ENCODE data around the gene MVK.

DNA sequence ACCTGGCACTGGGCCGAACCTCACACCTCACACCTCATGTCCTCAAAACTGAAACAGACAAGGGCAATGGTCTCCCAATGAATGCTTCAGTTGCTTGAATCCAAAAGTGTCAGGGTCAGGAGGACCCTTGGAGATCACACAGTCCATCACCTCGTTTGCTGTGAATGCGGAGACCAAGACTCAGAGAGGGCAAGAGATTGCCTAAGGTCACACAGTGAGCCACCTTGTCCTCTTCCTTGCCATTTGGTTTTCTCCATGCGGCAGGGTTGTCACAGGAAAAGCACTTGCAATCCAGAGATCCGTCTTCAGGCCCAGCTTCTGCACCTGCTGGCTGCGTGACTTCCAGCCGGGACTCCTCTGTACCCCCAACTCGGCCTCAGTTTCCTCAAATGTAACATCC lies 28.0 kb downstream of the MVK start:
- TF ChIP-seq POLR2AphosphoS5 (IDR thresholded peaks at IDR 0.05) = no peak
- TF ChIP-seq, protein P1, sequence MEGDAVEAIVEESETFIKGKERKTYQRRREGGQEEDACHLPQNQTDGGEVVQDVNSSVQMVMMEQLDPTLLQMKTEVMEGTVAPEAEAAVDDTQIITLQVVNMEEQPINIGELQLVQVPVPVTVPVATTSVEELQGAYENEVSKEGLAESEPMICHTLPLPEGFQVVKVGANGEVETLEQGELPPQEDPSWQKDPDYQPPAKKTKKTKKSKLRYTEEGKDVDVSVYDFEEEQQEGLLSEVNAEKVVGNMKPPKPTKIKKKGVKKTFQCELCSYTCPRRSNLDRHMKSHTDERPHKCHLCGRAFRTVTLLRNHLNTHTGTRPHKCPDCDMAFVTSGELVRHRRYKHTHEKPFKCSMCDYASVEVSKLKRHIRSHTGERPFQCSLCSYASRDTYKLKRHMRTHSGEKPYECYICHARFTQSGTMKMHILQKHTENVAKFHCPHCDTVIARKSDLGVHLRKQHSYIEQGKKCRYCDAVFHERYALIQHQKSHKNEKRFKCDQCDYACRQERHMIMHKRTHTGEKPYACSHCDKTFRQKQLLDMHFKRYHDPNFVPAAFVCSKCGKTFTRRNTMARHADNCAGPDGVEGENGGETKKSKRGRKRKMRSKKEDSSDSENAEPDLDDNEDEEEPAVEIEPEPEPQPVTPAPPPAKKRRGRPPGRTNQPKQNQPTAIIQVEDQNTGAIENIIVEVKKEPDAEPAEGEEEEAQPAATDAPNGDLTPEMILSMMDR (IDR thresholded peaks at IDR 0.05) = no peak

All from stomach (tissue), 4 donors.